Sigmoid colon (tissue), 7 donors: ENCODE measurements around the gene AKT1S1. TPM values are rescaled to one million over a fixed set of nuclear protein-coding genes. Genes with fewer than 3 reads are reported as not detected.

ENCODE experiments used
- DNase-seq: peaks from one replicate; pipeline ENCODE4 v3.0.0-alpha.2; 2019
- H3K27ac ChIP-seq, 4 donors: fragments of 200-600 bp; sonication (generic); one replicate each; pipeline ENCODE4 v1.5.1; 2016 to 2019; ENCODE audit warnings: mild to moderate bottlenecking in 1 of 4
- H3K27me3 ChIP-seq, 3 donors: fragments of 200-600 bp; sonication (generic); one replicate each; pipeline ENCODE4 v1.5.1; 2019; ENCODE audit warnings: mild to moderate bottlenecking in 1 of 3
- H3K36me3 ChIP-seq, 4 donors: fragments of 200-600 bp; sonication (generic); one replicate each; pipeline ENCODE4 v1.5.1; 2016 to 2019
- H3K4me1 ChIP-seq, 4 donors: fragments of 200-600 bp; sonication (generic); one replicate each; pipeline ENCODE4 v1.5.1; 2017 to 2019
- H3K4me3 ChIP-seq, 4 donors: fragments of 200-600 bp; sonication (generic); one replicate each; pipeline ENCODE4 v1.5.1; 2017 to 2019; ENCODE audit warnings: mild to moderate bottlenecking in 2 of 4, moderate library complexity in 1 of 4
- H3K9me3 ChIP-seq, 4 donors: fragments of 200-600 bp in 3 of 4; sonication (generic) in 3 of 4; one replicate each; pipeline versions ENCODE4 v1.5.1 to v1.6.1; 2013 to 2019
- CTCF ChIP-seq, 4 experiments: fragments of 450-650 bp in 3 of 4; fragments of 200-600 bp in 1 of 4; IDR thresholded peaks; one replicate each; pipeline ENCODE4 v1.5.1; 2016 to 2019; ENCODE audit warnings: antibody characterized with exemption in 4 of 4, mild to moderate bottlenecking in 3 of 4, moderate library complexity in 2 of 4
- EP300 ChIP-seq, 4 donors: sonication (generic); formaldehyde crosslinking; IDR thresholded peaks; one replicate each; pipeline ENCODE4 v1.6.1; 2017; ENCODE audit warnings: antibody characterized with exemption in 4 of 4
- POLR2A ChIP-seq, 2 donors: fragments of 450-650 bp; IDR thresholded peaks; one replicate each; pipeline ENCODE4 v1.6.1; 2016; ENCODE audit warnings: antibody characterized with exemption in 2 of 2, mild to moderate bottlenecking in 2 of 2, moderate library complexity in 2 of 2
- POLR2AphosphoS5 ChIP-seq, 4 donors: sonication (generic); formaldehyde crosslinking; IDR thresholded peaks; one replicate each; pipeline ENCODE4 v1.6.1; 2017; ENCODE audit warnings: antibody characterized with exemption in 4 of 4
- WGBS, 2 donors: extraction: QIAGEN DNeasy Blood & Tissue Kit; methylation state at CpG; one replicate each; pipeline ENCODE4 v1.1.7; 2013; 5-methylcytosine and 5-hydroxymethylcytosine counted together
- intact Hi-C: fragments of 100-400 bp; cut with DNase I; formaldehyde crosslinking; loops from one replicate; pipeline ENCODE4 v1.15.1; 2023
- polyA plus RNA-seq, 3 donors: library from polyadenylated mRNA; stranded (reverse); fragments of 200-250 nt; gene quantifications; one replicate each; pipeline ENCODE4 v1.2.3, GENCODE V29; 2013
- total RNA-seq, 4 donors: library from RNA; depleted of rRNA; stranded (reverse); fragments of >200 nt; gene quantifications; one replicate each; pipeline ENCODE4 v1.1.0, GENCODE V29; 2016
- donor health status: healthy with polysubstance abuse.
- donor health status: Bipolar disorder and iron deficiency.
- donor health status: healthy.

Gene AKT1S1
- total and polyA plus RNA-seq, 7 donors, result 13.6 to 55.9 (median 16.1) TPM

DNA sequence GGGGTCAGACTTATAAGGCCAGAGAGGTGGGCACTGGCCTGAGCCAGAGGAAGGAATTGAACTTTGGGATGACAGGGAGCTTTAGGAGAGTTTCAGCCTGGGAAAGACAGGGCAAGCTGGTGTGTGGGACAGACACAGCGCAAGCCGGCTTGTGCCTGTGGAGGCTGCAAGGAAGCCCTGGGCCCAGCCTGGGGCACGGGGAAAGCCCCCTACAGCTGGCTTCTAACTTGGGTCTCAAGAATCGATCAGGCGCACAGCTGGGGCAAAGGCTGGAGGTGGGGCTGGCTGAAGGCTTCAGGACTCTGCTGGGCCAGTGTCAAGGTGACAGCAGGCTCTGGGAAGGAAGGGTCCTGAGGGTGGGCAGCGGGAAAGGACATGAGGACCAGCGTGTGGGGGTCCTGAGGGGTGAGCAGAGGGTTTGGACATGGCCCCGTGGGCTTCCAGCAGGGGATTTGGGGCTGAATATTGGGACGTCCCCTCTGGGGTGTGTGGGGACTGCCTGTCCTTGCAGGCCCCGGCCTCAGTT is 23.2 kb downstream of the AKT1S1 start:
- H3K36me3 ChIP-seq, result peaks cover 22 to 47% (median 40%) of the 10 kb centered on the region in 4 donors
- no peaks in the 10 kb centered on the region for H3K27me3 ChIP-seq
- intact Hi-C loops, result no loop called here
- 88 to 92% methylated on average over 10 of the region's 10 CpGs for WGBS, 2 donors
- DNase-seq, result no peak
- TF ChIP-seq POLR2A (IDR thresholded peaks at IDR 0.05) (no peak), POLR2AphosphoS5 (IDR thresholded peaks at IDR 0.05) (no peak), CTCF (IDR thresholded peaks at IDR 0.05) (no peak), EP300 (IDR thresholded peaks at IDR 0.05) (no peak)
- peaks cover 0 to 44% (median 33%) of the 10 kb centered on the region in 4 donors for H3K4me1 ChIP-seq
- H3K9me3 ChIP-seq, result no peaks in the 10 kb centered on the region
- H3K27ac ChIP-seq, result peak overlapping the region in 3 of 4 donors; percentile 4 to 26 (median 16)
- no peak overlapping the region for H3K4me3 ChIP-seq

GRCh38 chr19:49852631-49853126 is 24.5 kb downstream of the AKT1S1 start:
- Histone ChIP-seq H3K4me3 (peak overlapping the region in 2 of 4 donors; percentile 94 to 96), H3K27ac (peak overlapping the region in 3 of 4 donors; percentile 99 to 100 (median 100)), H3K36me3 (peaks cover 9 to 35% (median 30%) of the 10 kb centered on the region in 4 donors), H3K4me1 (peaks cover 0 to 44% (median 33%) of the 10 kb centered on the region in 4 donors), H3K27me3 (no peaks in the 10 kb centered on the region), H3K9me3 (no peaks in the 10 kb centered on the region)
- TF ChIP-seq POLR2AphosphoS5 (IDR thresholded peaks at IDR 0.05), result no peak
- no peak for DNase-seq
- intact Hi-C loops, result no loop called here
- 77 to 85% methylated on average over 14 of the region's 14 CpGs for WGBS, 2 donors

DNA sequence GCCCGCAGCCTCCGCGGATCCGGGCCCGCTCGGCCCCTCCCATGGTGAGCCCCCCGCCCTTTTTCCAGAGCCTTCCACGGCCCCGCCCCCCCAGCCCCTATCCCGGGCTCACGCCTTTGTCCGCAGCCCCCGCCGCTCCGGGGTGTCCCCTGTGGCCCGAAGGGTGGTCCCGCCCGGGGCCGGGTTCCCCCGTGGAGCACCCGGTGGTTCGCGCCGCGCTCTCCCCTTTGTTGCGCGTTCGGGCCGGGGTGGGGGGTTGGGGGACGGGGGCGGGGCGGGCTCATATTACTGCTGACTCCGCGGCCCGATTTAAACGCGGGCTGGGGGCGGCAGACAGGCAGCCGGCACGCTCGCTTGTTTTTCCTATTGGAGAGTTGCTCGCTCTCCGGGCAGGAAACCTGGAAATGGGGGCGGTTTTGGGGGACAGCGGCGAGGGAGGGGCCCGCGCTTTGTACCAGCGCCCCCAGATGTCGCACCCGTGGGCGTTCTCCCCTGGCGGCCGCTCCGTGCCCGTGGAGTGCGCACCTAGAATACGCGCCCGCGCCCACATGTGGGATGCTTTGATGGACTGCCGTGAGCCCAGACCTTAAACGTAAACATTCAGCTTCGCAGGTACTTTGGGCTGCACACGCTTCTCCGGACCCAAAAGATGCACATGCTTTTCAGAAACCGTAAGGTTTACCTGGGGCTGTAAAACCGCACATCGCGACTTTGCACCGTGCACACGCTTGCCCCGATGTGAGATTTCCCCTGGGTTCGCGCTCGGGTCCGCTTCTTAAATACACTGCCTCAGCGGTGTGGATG is 25.5 kb downstream of the AKT1S1 start:
- Histone ChIP-seq H3K27me3 (no peaks in the 10 kb centered on the region), H3K9me3 (no peaks in the 10 kb centered on the region), H3K27ac (peak overlapping the region; percentile 99 to 100 (median 100)), H3K4me3 (peak overlapping the region; percentile 76 to 100 (median 95)), H3K4me1 (peaks cover 0 to 44% (median 33%) of the 10 kb centered on the region in 4 donors), H3K36me3 (peaks cover 0 to 24% (median 21%) of the 10 kb centered on the region in 4 donors)
- intact Hi-C loops, result loop anchor here (2.0 kb wide), 1 partner anchor 33 kb away; the partner anchor contains the start of gene MED25
- WGBS, 2 donors, result 2% methylated on average over 78 of the region's 78 CpGs
- DNase-seq, result no peak
- no peak for TF ChIP-seq POLR2A (IDR thresholded peaks at IDR 0.05)
- peak in 2 of 4 donors; percentile 7 to 26 for TF ChIP-seq POLR2AphosphoS5 (IDR thresholded peaks at IDR 0.05)

- no peaks in the 10 kb centered on the region for H3K9me3 ChIP-seq
- H3K4me3 ChIP-seq, result peak within 1 kb of the TSS; percentile 76 to 100 (median 95)
- H3K27ac ChIP-seq, result peak within 1 kb of the TSS; percentile 99 to 100 (median 100)
- peaks cover 0 to 44% (median 33%) of the 10 kb centered on the region in 4 donors for H3K4me1 ChIP-seq
- intact Hi-C loops, result loop anchor here (2.0 kb wide), 1 partner anchor 32 kb away; the partner anchor contains the start of gene MED25
- 1% methylated on average over 98 of the region's 98 CpGs for WGBS, 2 donors
- H3K36me3 ChIP-seq, result peaks cover 0 to 15% (median 13%) of the 10 kb centered on the region in 4 donors
- peak; percentile 58 to 93 (median 83) for TF ChIP-seq POLR2AphosphoS5 (IDR thresholded peaks at IDR 0.05)
- TF ChIP-seq CTCF (IDR thresholded peaks at IDR 0.05), result no peak
- TF ChIP-seq POLR2A (IDR thresholded peaks at IDR 0.05), result peak; percentile 53 to 76
- DNase-seq, result peak; percentile 97
- H3K27me3 ChIP-seq, result no peaks in the 10 kb centered on the region
Observed at GRCh38 chr19:49850487-49851342, 26.4 kb downstream of the AKT1S1 start, which contains the start of gene PTOV1. PTOV1 (plus strand) TSS chr19:49851159.

- H3K36me3 ChIP-seq, result peaks cover 0 to 9% (median 7%) of the 10 kb centered on the region in 4 donors
- no peak for DNase-seq
- H3K4me1 ChIP-seq, result peaks cover 0 to 43% (median 33%) of the 10 kb centered on the region in 4 donors
- H3K27me3 ChIP-seq, result no peaks in the 10 kb centered on the region
- peak overlapping the region; percentile 76 to 100 (median 95) for H3K4me3 ChIP-seq
- WGBS, 2 donors, result 55 to 61% methylated on average over 12 of the region's 12 CpGs
- H3K9me3 ChIP-seq, result no peaks in the 10 kb centered on the region
- peak overlapping the region; percentile 99 to 100 (median 100) for H3K27ac ChIP-seq
- no peak for TF ChIP-seq POLR2AphosphoS5 (IDR thresholded peaks at IDR 0.05)
- no peak for TF ChIP-seq EP300 (IDR thresholded peaks at IDR 0.05)
- intact Hi-C loops, result loop anchor here (2.0 kb wide), 1 partner anchor 31 kb away; the partner anchor contains the start of gene MED25
Observed at GRCh38 chr19:49850221-49850486, 27.0 kb downstream of the AKT1S1 start.
